Activated CD4-positive, alpha-beta T cell treated with anti-CD3 and anti-CD28 coated beads, Interleukin-2, amount 50 U/mL, for 4 hours (primary cell): Measurements from ENCODE around the gene C16orf54.
"Not testable (repeated sequence)": the region's sequence is repeated elsewhere in the genome, so short reads cannot be mapped to it uniquely, and the experiment has no call there.

Experiments
- DNase-seq, 2 experiments: peaks; one replicate each; pipeline ENCODE4 v3.0.0-alpha.2; 2020

Gene C16orf54, protein sequence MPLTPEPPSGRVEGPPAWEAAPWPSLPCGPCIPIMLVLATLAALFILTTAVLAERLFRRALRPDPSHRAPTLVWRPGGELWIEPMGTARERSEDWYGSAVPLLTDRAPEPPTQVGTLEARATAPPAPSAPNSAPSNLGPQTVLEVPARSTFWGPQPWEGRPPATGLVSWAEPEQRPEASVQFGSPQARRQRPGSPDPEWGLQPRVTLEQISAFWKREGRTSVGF

DNA sequence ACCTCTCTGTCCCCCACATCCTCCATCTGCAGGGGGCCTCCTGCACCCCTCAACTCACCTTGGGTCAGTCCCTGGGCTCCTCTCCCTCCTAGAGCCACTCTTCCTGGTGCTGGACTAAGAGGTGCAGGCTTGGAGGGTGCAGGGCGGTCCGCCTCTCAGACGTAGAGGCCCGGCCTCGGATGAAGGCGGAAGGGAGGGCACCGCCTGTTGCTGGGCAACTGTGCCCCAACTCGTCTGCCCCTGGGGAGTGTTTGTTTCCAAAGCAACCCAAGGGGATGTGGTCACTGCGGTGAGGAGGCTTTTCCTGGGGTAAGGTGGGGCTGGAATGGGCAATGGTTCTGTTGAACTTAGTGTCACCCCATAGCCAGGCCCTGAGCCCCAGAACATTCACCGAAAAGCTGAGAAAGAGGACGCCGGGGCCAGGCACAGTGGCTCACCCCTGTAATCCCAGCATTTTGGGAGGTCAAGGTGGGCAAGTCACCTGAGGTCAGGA is at the start of gene C16orf54:
C16orf54 (minus strand) TSS at position 138 of the 493 bp plus-strand sequence. CDS start 1,039 bp downstream, outside the sequence.
- DNase-seq: peak; percentile 77 to 78

DNA sequence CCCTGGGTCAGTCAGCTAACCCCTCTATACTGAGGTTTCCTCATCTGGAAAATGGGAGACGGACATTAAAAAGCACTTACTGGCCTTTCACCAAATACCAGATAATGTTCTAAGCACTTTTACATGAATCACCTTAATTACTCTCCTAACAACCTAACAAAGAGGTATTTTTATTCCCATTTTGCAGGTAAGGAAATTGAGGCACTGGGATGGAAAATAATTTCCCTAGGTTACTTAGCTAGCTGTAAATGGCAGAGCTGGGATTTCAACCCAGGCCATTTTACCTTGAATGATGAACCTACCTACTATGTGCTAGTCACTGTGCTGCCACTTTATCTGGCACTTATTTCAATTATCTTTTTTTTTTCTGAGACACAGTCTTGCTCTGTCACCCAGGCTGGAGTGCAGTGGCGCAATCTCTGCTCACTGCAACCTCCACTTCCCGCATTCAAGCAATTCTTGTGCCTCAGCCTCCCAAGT is 48.5 kb upstream of the C16orf54 start:
- no peak for DNase-seq

DNA sequence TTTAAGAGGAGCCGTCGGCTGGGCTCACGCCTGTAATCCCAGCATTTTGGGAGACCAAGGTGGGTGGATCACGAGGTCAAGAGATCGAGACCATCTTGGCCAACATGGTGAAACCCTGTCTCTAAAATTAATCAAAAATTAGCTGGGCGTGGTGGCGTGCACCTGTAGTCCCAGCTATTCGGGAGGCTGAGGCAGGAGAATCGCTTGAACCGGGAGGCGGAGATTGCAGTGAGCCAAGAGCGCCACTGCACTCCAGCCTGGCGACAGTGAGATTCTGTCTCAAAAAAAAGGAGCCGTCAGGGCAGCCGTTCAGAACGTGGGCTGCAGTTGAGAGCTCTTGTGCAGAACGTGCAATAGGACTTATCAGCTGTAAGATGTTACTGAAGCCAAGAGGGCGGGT is 47.4 kb upstream of the C16orf54 start:
- not testable (repeated sequence) for DNase-seq

DNA sequence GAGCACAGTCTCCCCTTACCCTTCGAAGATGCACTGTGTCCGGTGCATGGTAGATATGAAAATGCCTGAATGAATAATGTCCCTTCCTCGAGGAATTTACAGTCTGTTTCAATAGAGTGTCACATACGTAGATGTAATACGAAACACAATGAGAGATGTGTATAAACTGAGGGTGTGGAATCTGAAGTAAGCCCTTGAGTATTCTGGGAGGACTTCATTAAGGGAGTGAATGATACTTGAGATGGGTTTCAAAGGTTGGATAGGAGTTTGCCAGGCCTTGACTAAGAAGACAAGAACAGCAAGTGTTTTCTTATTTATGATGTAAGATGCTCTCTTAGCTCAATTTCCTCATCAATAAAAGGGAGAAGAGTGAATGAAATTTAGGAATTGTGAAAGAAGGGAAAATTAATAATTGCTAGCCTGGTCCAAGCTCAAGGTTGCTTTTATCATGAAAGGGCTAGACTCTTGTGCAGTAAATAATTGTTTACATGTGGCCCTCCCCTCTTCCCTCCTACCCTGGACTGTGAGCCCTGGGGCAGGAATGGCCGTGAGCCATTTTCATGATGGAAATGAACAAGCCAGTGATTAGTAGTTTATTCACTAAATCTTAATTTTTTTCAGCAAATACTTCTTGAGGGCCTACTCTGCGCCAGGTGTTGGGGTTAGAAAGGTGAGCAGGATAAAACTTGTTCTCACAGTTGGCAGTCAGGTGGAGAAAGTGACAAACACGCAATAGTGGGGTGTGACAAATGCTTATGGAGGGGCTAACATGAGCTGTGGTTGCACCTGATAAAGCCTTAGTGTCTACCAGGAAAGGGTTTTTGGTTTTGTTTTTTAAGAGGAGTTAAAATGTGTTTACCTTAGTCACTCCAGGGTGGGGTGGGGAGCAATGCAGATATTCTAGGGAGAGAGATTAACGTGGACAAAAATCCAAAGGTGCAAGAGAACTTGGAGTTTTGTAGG is 46.3 kb upstream of the C16orf54 start:
- no peak for DNase-seq

DNA sequence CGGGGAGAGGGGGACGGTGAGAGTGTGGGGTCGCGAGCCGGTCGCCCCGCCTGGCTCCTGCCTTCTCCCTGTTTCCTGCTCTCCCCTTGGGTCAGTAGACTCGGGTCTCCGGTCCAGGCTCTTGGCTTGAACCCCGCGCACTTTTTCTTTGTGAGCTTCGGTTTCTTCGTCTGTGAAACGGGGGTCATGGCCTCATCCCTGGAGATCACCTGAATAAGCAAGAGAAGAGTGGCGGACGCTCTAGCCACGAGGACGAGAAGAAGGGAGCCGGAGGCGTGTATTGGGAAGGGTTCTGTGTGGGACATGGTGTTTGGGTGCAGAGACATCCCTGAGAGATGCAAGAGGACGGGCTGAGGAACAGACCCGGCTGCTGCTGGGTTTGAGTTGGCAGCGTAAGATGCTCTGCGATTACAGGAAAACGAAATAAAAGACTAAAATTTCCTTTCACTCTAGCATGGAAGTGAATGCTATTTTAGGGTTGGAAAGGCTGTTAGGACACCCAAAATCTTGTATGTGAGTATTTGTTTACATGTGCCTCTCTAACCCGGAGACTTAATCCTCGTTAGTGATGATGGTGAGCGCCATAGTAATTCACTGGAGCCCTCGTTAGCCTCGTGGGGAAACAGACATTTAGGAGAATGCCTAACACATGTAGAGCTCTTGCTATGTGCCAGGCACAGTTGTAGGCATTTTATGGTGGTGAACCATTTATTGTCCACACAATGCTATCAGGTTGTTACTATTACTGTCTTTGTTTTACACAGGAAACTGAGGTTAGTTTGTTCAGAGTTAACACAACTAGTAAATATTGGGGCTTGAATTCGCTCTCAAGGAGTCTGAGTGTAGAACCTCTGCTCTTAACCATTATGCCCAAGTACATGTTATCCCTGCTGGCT is 45.4 kb upstream of the C16orf54 start:
- DNase-seq: no peak

DNA sequence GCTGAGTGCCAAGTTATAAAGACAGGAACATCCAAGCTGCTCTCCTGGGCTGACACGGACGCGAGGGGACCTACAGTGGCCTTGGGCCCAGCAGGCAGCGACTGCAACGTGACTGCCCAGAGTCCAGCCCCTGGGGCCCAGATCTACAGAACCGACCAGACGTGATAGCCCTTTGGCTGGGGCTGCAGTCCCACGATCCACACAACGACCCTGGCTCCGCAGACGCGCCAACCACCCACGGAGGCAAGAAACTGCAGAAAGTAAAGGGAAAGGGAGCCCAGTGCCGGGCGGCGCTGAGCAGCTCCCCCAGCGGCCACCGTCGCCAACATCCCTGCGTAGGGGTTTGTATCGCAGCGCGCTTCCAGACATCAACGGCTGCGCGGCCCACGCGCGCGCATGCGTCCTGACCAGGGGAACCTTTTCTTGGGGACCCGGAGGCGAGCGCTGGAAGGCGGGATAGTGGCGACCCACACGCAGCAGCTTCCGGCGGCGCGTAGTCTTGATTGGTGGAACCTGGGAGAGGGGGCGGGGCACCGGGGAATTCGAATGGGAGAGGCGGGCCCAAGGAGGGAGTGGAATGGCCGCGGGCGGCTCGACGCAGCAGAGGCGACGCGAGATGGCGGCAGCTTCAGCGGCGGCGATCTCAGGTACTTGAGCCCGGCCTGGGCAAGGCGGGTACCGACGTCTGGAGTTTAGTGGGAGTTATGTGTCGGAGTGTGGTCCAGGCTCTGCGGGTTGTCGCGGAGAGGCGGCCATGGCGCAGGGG is 44.6 kb upstream of the C16orf54 start, which contains the start of gene KIF22:
KIF22 (plus strand) TSS at position 569 of the 766 bp plus-strand sequence; CDS start at position 578, 9 bp downstream.
- peak; percentile 99 for DNase-seq

DNA sequence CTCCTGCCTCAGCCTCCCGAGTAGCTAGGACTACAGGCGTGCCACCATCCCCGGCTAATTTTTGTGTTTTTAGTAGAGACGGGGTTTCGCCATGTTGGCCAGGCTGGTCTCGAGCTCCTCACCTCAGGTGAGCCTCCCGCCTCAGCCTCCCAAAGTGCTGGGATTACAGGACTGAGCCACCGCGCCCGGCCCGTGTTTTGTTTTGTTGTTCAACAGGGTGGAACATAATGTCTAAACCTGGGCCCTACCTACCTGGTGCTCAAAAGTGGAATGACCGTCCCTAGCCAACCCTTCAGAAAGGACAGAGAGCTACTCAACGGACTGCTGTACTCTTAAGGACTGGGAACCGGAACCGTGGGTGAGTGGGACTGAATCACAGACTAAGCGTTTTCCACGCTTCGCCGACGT is 44.0 kb upstream of the C16orf54 start:
- no peak for DNase-seq

DNA sequence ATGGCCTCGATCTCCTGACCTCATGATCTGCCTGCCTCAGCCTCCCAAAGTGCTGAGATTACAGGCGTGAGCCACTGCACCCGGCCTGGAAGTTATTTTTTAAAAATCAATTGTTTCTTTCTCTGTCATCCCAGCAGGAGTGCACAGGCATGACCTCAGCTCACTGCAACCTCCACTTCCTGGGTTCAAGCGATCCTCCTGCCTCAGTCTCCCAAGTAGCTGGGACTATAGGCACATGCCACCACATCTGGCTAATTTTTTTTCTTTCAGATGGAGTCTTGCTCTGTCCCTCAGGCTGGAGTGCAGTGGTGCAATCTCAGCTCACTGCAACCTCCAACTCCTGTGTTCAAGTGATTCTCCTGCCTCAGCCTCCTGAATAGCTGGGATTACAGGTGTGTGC is 41.4 kb upstream of the C16orf54 start:
- not testable (repeated sequence) for DNase-seq

DNA sequence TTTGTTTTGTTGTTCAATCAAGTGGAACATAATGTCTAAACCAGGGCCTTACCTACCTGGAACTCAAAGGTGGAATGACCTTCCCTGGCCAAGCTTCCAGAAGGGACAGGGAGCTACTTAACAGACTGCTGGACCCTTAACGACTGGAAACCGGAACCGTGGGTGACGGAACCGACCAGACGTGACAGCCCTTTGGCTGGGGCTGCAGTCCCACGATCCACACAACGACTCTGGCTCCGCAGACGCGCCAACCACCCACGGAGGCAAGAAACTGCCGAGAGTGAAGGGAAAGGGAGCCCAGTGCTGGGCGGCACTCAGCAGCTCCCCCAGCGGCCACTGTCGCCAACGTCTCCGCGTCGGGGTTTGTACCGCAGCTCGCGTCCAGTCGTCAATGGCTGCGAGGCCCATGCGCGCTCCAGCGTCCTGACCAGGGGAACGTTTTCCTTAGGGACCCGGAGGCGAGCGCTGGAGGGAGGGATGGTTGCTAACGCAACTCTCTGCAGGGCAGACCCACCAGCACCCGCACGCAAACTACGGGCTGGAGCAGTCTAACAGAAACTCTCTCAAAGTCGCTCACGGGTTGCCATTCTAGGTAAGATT is 39.2 kb upstream of the C16orf54 start:
- peak; percentile 71 to 74 for DNase-seq

DNA sequence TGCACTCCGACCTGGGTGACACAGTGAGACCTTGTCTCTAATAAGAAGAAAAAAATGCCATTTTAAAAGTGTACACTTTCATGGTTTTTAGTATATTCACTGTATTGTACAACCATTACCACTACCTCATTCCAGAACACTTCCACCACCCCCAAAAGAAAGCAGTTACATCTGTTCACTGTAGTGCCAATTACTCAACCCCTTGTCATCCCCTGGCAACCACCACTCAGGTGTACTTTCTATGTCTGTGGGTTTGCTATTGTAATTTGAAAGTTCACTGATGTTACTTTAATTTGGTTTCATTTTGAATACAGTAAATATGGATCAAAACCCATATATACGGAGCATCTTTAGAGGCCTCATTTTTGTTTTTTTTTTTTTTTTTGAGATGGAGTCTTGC is 38.4 kb upstream of the C16orf54 start:
- peak in 1 of 2 experiments; percentile 8 for DNase-seq

DNA sequence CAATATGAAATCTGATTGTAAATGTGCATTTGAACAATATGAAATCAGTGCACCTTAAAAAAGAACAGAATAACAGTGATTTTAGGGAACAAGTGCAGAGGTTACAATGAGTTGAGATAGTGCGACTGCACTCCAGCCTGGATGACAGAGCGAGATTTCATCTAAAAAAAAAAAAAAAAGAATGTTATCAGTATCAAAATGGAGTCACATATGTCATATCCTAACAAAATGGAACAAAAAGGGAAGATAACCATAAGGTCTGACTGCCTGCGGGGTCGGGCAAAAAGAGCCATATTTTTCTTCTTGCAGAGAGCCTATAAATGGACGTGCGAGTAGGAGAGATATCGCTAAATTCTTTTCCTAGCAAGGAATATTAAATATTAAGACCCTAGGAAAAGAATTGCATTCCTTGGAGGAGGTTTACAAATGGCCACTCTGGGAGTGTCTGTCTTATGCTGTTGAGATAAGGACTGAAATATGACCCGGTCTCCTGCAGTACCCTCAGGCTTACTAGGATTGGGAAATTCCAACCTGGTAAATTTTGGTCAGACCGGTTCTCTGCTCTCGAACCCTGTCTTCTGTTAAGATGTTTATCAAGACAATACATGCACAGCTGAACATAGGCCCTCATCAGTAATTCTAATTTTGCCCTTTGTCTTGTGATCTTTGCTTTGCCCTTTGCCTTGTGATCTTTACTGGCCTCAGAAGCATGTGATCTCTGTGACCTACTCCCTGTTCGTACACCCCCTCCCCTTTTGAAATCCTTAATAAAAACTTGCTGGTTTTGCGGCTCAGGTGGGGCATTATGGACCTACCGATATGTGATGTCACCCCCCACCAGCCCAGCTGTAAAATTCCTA is 37.5 kb upstream of the C16orf54 start:
- not testable (repeated sequence) for DNase-seq

DNA sequence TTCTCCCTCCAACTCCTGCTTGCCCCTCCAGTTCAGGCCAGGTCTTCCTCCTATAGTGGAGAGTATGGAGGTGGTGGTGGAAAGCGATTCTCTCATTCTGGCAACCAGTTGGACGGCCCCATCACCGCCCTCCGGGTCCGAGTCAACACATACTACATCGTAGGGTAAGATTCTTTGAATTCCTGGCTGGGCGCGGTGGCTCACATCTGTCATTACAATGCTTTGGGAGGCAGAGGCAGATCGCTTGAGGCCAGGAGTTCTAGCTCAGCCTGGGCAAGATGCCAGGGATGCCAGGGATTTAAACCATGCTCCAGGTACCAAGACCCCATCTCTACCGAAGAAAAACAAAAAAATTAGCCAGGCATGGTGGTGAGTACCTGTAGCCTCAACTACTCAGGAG is 33.7 kb upstream of the C16orf54 start:
- DNase-seq: no peak

DNA sequence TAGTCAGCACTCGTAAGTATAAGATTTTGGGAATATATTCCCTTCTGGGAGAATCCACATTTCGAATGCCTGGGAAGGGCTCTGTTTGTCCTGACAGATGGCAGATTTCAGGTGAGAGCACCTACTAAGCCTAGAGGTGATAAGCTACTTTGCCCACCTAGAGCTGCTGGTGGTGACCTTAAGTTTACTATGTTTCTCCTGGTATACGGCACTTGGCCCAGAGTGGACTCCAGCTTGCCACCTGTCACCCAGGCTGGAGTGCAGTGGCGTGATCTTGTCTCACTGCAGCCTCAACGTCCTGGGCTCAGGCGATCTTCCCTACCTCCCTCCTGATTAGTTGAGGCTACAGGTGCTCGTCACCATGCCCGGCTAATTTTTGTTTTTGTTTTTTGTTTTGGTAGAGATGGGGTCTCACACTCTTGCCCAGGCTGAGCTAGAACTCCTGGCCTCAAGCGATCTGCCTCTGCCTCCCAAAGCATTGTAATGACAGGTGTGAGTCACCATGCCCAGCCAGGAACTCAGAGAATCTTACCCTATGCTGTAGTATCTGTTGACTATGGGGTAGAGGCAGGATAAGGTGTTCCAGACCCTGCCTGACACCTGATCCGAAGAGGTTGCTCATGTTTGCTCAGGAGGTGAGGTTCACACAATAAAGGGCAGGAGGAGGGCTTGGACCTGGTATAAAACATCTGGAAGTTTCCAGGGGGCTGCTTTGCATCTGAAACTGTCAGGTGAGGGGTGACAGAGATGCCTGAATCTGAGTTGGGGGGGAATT is 32.0 kb upstream of the C16orf54 start, which contains the start of gene ZG16:
ZG16 (plus strand) TSS at position 681 of the 775 bp plus-strand sequence. CDS start 1,011 bp downstream, outside the sequence.
- no peak for DNase-seq

DNA sequence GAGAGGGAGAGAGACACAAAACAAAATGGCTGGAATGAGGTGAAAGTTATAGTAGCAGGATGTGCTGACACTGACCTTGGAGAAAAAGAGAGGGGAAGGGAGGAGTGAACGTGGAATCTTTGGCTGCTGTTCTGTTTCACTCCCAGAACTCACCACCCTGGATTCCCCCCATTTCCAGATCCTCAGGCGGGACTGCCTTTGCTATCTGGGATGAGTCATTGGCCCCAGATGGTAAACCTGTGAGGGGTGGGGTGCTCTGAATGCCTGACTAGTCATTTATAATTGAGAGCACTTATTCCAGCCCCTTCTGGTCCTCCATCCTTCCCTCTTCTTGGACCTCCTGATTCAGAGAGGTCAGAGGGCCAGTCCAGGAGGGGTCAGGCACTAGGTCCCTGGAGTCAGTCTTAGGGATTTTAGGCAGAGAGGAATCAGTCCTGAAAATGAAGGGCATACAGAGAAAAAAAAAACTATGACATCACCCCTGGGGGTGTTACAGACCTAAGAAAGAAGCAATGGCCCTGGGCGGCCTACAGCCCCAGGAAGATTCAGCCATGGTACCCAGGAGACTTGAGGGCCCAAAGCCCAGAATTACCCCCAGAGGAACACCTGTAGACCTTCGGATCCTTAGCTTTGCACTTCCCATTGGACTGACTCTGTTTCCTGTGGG is 30.1 kb upstream of the C16orf54 start:
- DNase-seq: no peak

DNA sequence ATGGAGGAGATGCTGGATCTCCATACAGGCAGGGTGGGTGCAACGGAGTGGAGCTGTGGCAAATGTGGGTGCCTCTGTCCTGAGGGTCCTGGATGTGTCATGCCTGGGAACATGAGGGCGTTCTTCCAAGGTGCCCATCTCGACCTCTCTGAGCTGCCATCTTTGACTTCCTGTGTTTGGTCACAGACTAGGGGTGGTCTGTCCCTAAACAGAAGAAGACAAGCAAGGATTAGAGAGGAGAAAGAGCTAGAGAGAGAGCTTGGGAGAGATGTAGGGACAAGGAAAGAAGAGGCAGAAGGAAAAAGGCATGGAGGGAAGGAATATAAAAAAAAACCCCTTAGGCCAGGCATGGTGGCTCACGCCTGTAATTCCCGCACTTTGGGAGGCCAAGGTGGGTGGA is 28.9 kb upstream of the C16orf54 start:
- no peak for DNase-seq

DNA sequence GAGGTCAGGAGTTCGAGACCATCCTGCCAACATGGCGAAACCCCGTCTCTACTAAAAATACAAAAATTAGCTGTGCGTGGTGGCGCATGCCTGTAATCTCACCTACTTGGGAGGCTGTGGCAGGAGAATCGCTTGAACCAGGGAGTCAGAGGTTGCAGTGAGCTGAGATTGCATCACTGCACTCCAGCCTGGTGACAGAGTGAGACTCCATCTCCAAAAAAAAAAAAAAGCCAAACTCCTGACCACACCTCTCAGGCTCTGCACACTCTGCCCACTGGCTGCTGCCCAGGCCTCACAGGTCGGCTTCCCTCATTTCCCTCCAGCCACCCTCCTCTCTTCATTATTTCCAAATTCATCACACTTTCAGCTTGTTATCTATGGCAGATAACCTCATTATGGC is 26.5 kb upstream of the C16orf54 start:
- DNase-seq: not testable (repeated sequence)

DNA sequence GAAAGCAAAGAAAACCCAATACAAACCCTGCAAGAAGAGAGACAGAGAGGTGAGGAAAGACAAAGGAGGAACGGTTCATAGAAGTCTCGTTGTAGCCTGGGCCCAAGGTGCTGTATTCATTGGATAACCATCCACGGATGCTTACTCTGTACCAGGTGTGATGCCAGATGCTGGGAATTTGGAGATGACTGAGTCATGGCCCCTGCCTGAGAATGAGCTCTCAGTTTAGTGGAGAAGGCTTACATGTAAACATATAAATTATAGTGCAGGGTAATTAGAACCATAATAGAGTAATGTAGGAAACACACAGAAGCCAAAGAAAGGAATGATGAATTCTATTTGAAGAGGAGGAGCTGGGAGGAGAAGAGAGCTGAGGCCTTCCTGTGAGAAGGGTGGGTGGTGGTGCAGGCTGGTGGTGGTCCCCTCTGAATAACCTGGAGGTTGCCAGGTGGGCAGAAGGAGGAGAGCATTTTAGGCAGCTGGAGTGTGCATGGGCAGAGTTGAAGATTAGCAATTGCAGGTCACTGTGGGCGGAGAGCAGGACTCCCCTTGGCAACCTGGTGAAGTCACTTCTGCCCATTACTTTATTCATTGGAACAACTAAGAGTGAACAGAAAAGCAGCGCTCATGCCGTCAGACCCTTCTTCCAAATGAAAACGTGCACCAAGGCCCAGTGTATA is 24.6 kb upstream of the C16orf54 start:
- DNase-seq: no peak

DNA sequence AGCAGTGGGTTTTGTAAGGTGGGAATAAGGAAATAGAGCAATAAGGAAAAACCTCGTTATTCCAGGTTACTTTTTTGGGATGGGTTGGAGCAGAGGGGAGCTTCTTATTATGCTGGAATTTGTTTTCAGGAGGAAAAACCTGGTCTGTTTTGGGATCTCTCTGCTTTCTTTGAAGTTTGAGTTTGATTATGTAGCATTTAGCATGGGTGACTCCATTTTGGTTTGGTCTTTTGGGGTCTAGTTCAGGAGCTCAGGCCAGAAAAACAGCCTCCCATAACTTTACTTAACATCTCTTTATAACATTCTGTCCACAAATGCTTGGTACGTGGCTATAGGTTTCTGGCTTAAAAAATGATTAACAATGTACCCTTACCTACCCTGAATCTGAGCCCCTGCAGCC is 23.7 kb upstream of the C16orf54 start:
- DNase-seq: no peak
